Fibroblast of lung (primary cell): Measurements from ENCODE around the gene GPR132.

ENCODE experiments used
- CTCF ChIP-seq, 2 donors: IDR thresholded peaks in 1 of 2; conservative IDR thresholded peaks in 1 of 2; 1 replicate in 1 of 2; 2 replicates in 1 of 2; pipeline ENCODE4 v1.5.1; 2011 to 2012; ENCODE audit warnings: low read length in 2 of 2, control low read depth in 1 of 2, inconsistent platforms in 1 of 2, low read depth in 1 of 2, mild to moderate bottlenecking in 1 of 2
- EZH2 ChIP-seq: IDR thresholded peaks from 2 replicates; pipeline ENCODE4 v1.5.1; 2012; ENCODE audit warnings: low read length, control low read depth, mild to moderate bottlenecking; ENCODE audit errors: missing control alignments

- TF ChIP-seq CTCF (conservative IDR thresholded peaks at IDR 0.05 in 1 of 2, IDR thresholded peaks at IDR 0.05 in 1 of 2; ENCODE audit: low read depth in 1 of 2, low read length in 2 of 2) = no peak
- TF ChIP-seq EZH2 = no peak
These were observed 35.8 kb downstream of the GPR132 start for GRCh38 chr14:105029402-105029801.
